ENCODE data around the gene AGMO. TPM values are rescaled to one million over a fixed set of nuclear protein-coding genes. Genes with fewer than 3 reads are reported as not detected.

The AGMO gene
- total RNA-seq, 1 experiment from 2014 or later, result not detected

GRCh38 chr7:15476531-15476918 is 85.3 kb downstream of the AGMO start:
- CTCF ChIA-PET, result no interaction called here
- Histone ChIP-seq H3K9me2 (ENCODE audit: insufficient read depth) (no peaks in the 10 kb centered on the region), H3K27me3 (ENCODE audit: insufficient read depth, low read length) (no peaks in the 10 kb centered on the region), H3K9ac (ENCODE audit: low read length) (no peak overlapping the region), H2AFZ (ENCODE audit: low read depth, low read length, poor library complexity, severe bottlenecking) (no peak overlapping the region), H3K4me2 (ENCODE audit: low read length) (no peak overlapping the region), H3K36me3 (ENCODE audit: control insufficient read depth in 1 of 2, insufficient read depth in 2 of 2, low read length in 2 of 2) (no peaks in the 10 kb centered on the region), H3K4me1 (ENCODE audit: control insufficient read depth in 1 of 2, insufficient read depth in 2 of 2, low read length in 2 of 2) (no peaks in the 10 kb centered on the region), H3K79me2 (ENCODE audit: insufficient read depth, low read length) (no peaks in the 10 kb centered on the region), H3K9me3 (ENCODE audit: control insufficient read depth in 1 of 2, insufficient read depth in 1 of 2, low read depth in 1 of 2, low read length in 2 of 2) (no peaks in the 10 kb centered on the region), H4K20me1 (ENCODE audit: insufficient read depth) (no peaks in the 10 kb centered on the region), H3K4me3 (replicated peaks in 1 of 2; ENCODE audit: low read depth in 1 of 2, low read length in 2 of 2) (no peak overlapping the region), H3K27ac (ENCODE audit: low read depth, low read length) (no peak overlapping the region)
- intact Hi-C loops (cut with micrococcal nuclease), result no loop called here
- TF ChIP-seq, protein P1, sequence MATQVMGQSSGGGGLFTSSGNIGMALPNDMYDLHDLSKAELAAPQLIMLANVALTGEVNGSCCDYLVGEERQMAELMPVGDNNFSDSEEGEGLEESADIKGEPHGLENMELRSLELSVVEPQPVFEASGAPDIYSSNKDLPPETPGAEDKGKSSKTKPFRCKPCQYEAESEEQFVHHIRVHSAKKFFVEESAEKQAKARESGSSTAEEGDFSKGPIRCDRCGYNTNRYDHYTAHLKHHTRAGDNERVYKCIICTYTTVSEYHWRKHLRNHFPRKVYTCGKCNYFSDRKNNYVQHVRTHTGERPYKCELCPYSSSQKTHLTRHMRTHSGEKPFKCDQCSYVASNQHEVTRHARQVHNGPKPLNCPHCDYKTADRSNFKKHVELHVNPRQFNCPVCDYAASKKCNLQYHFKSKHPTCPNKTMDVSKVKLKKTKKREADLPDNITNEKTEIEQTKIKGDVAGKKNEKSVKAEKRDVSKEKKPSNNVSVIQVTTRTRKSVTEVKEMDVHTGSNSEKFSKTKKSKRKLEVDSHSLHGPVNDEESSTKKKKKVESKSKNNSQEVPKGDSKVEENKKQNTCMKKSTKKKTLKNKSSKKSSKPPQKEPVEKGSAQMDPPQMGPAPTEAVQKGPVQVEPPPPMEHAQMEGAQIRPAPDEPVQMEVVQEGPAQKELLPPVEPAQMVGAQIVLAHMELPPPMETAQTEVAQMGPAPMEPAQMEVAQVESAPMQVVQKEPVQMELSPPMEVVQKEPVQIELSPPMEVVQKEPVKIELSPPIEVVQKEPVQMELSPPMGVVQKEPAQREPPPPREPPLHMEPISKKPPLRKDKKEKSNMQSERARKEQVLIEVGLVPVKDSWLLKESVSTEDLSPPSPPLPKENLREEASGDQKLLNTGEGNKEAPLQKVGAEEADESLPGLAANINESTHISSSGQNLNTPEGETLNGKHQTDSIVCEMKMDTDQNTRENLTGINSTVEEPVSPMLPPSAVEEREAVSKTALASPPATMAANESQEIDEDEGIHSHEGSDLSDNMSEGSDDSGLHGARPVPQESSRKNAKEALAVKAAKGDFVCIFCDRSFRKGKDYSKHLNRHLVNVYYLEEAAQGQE (IDR thresholded peaks at IDR 0.05; ENCODE audit: low read depth), result no peak
- TF ChIP-seq RAD21 (IDR thresholded peaks at IDR 0.05; ENCODE audit: low read depth), result no peak
- no peak for TF ChIP-seq CBX3 (IDR thresholded peaks at IDR 0.05; ENCODE audit: low read depth)
- TF ChIP-seq, protein P2, sequence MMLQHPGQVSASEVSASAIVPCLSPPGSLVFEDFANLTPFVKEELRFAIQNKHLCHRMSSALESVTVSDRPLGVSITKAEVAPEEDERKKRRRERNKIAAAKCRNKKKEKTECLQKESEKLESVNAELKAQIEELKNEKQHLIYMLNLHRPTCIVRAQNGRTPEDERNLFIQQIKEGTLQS (IDR thresholded peaks at IDR 0.05), result no peak
- TF ChIP-seq, protein P3, sequence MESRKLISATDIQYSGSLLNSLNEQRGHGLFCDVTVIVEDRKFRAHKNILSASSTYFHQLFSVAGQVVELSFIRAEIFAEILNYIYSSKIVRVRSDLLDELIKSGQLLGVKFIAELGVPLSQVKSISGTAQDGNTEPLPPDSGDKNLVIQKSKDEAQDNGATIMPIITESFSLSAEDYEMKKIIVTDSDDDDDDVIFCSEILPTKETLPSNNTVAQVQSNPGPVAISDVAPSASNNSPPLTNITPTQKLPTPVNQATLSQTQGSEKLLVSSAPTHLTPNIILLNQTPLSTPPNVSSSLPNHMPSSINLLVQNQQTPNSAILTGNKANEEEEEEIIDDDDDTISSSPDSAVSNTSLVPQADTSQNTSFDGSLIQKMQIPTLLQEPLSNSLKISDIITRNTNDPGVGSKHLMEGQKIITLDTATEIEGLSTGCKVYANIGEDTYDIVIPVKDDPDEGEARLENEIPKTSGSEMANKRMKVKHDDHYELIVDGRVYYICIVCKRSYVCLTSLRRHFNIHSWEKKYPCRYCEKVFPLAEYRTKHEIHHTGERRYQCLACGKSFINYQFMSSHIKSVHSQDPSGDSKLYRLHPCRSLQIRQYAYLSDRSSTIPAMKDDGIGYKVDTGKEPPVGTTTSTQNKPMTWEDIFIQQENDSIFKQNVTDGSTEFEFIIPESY (IDR thresholded peaks at IDR 0.05; ENCODE audit: extremely low read depth, insufficient replicate concordance, low read length), result no peak
- DNase-seq (ENCODE audit: low read depth, low spot score) (no peak), ATAC-seq (no peak)
- POLR2A ChIA-PET, result no interaction called here
- RAD21 ChIA-PET (ENCODE audit: low non-redundant PET in 1 of 2, low total read pairs in 2 of 2, uncharacterized antibody in 2 of 2, unreplicated experiment in 2 of 2), result no interaction called here
- no TSS peak for BruUV-seq (replicated peaks)
